K562 (cell line): ENCODE results near the gene OR51G1. TPM values are rescaled to one million over a fixed set of nuclear protein-coding genes. Genes with fewer than 3 reads are reported as not detected.

Experiments used
- ARID1B ChIP-seq: fragments of 450-650 bp; IDR thresholded peaks from 2 replicates; pipeline ENCODE4 v1.6.1; 2016; ENCODE audit warnings: antibody characterized with exemption, mild to moderate bottlenecking, inconsistent platforms
- BRF1 ChIP-seq: IDR thresholded peaks from 3 replicates; pipeline ENCODE4 v1.6.1; 2011; ENCODE audit warnings: borderline replicate concordance, mild to moderate bottlenecking; ENCODE audit not compliant: insufficient read length; ENCODE audit errors: extremely low read depth
- ETV5 ChIP-seq: sonication (generic); formaldehyde crosslinking; IDR thresholded peaks from 2 replicates; pipeline ENCODE4 v1.4.0; 2020; ENCODE audit warnings: low read depth, mild to moderate bottlenecking, missing genetic modification reagents
- FOXJ3 ChIP-seq: sonication (generic); formaldehyde crosslinking; IDR thresholded peaks from 2 replicates; pipeline ENCODE4 v1.4.0; 2020; ENCODE audit warnings: mild to moderate bottlenecking, missing genetic modification reagents
- GATAD2A ChIP-seq: fragments of 450-650 bp; IDR thresholded peaks from 2 replicates; pipeline ENCODE4 v1.6.1; 2017
- IFI16 ChIP-seq: fragments of 250-450 bp; sonication (Bioruptor Pico); IDR thresholded peaks from 2 replicates; pipeline ENCODE4 v2.1.2; 2022; ENCODE audit warnings: mild to moderate bottlenecking, inconsistent platforms
- KDM2B ChIP-seq: fragments of 250-450 bp; sonication (Bioruptor Pico); IDR thresholded peaks from 2 replicates; pipeline ENCODE4 v1.8.0; 2021; ENCODE audit warnings: mild to moderate bottlenecking, moderate library complexity
- MLLT1 ChIP-seq, 2 experiments: fragments of 450-650 bp; IDR thresholded peaks; 2 replicates each; pipeline ENCODE4 v1.6.1; 2016
- NCOR1 ChIP-seq: fragments of 450-650 bp; IDR thresholded peaks from 2 replicates; pipeline ENCODE4 v1.6.1; 2016; ENCODE audit warnings: mild to moderate bottlenecking, moderate library complexity
- OTX1 ChIP-seq: fragments of 450-650 bp; formaldehyde crosslinking; IDR thresholded peaks from 2 replicates; pipeline ENCODE4 v1.4.0; 2022; ENCODE audit warnings: mild to moderate bottlenecking
- RBBP5 ChIP-seq: fragments of 200-600 bp; sonication (generic); IDR thresholded peaks from 2 replicates; pipeline ENCODE4 v1.6.1; 2012; ENCODE audit warnings: borderline replicate concordance, mild to moderate bottlenecking, low read length, control low read depth, inconsistent platforms; ENCODE audit not compliant: insufficient read depth, poor library complexity, severe bottlenecking
- RBM14 ChIP-seq: fragments of 200-400 bp; formaldehyde crosslinking; IDR thresholded peaks from 2 replicates; pipeline ENCODE4 v1.6.1; 2018; ENCODE audit warnings: low read depth, mild to moderate bottlenecking, low read length, moderate library complexity, borderline replicate concordance; ENCODE audit not compliant: insufficient read depth
- RBM17 ChIP-seq: fragments of 200-400 bp; formaldehyde crosslinking; IDR thresholded peaks from 2 replicates; pipeline ENCODE4 v1.6.1; 2017; ENCODE audit warnings: low read depth, mild to moderate bottlenecking, low read length, borderline replicate concordance
- RERE ChIP-seq: sonication (generic); formaldehyde crosslinking; IDR thresholded peaks from 2 replicates; pipeline ENCODE4 v1.8.0; 2023; ENCODE audit warnings: missing genetic modification reagents, mild to moderate bottlenecking, borderline replicate concordance
- RUNX1 ChIP-seq: sonication (generic); IDR thresholded peaks from 2 replicates; pipeline ENCODE4 v1.6.1; 2016; ENCODE audit warnings: antibody characterized with exemption, low read depth
- ZNF133 ChIP-seq: fragments of 250-450 bp; sonication (Bioruptor Pico); IDR thresholded peaks from 2 replicates; pipeline ENCODE4 v1.4.0; 2020; ENCODE audit warnings: mild to moderate bottlenecking
- ZNF140 ChIP-seq: fragments of 250-450 bp; sonication (Bioruptor Pico); IDR thresholded peaks from 2 replicates; pipeline ENCODE4 v1.8.0; 2021; ENCODE audit warnings: moderate library complexity, mild to moderate bottlenecking, inconsistent platforms
- ZNF217 ChIP-seq: sonication (generic); formaldehyde crosslinking; IDR thresholded peaks from 2 replicates; pipeline ENCODE4 v1.8.0; 2022; ENCODE audit warnings: mild to moderate bottlenecking, missing genetic modification reagents
- ZNF316 ChIP-seq: fragments of 450-650 bp; IDR thresholded peaks from 2 replicates; pipeline ENCODE4 v1.6.1; 2016
- ZNF830 ChIP-seq: fragments of 250-450 bp; sonication (Bioruptor Pico); IDR thresholded peaks from 2 replicates; pipeline ENCODE4 v1.5.0; 2021; ENCODE audit warnings: mild to moderate bottlenecking
- polyA plus RNA-seq, 8 experiments: library from polyadenylated mRNA; depleted of rRNA in 4 of 8; stranded (reverse) in 5 of 8; unstranded in 3 of 8; fragments of >200 nt; fragmentation: Nextera tagmentation in 2 of 8; fragmentation: Illumina TruSeq in 1 of 8; extraction: Ambion mirVana in 2 of 8; extraction: Trizol in 1 of 8; gene quantifications; 2 replicates each; pipeline versions ENCODE4 v1.2.1 to v1.2.3, GENCODE V29; 2011 to 2014; ENCODE audit warnings: inconsistent platforms in 1 of 8, missing spikeins in 1 of 8
- total RNA-seq, 7 experiments: library from RNA; depleted of rRNA in 6 of 7; stranded (reverse); fragments of >200 nt in 6 of 7; fragmentation: Illumina TruSeq in 2 of 7; extraction: Trizol in 2 of 7; gene quantifications; 2 replicates each; pipeline versions ENCODE4 v1.2.1 to v1.2.3, GENCODE V29; 2011 to 2021; ENCODE audit warnings: low replicate concordance in 1 of 7
- TF ChIP-seq, protein P1 (sequence below): fragments of 250-450 bp; sonication (Bioruptor Pico); IDR thresholded peaks from 2 replicates; pipeline ENCODE4 v1.9.0; 2021; ENCODE audit warnings: mild to moderate bottlenecking, inconsistent platforms

OR51G1 gene
- total and polyA plus RNA-seq, 9 of the 15 experiments (the other 6 are each of a cell fraction or from before 2014, with no cell fraction given) = not detected

- TF ChIP-seq MLLT1 (IDR thresholded peaks at IDR 0.05) (no peak), ZNF316 (0 out of 2 replicates have a peak, but pooled peaks have one; percentile 8), BRF1 (no peak), ARID1B (peak; percentile 79), RBM14 (no peak), ZNF140 (CRISPR knock-in tag) (no peak), ZNF830 (CRISPR knock-in tag) (no peak), FOXJ3 (CRISPR knock-in tag) (no peak), ZNF217 (no peak), RBM17 (no peak), IFI16 (CRISPR knock-in tag) (no peak), ETV5 (no peak), OTX1 (CRISPR knock-in tag) (no peak), RUNX1 (no peak), KDM2B (no peak), GATAD2A (no peak), ZNF133 (CRISPR knock-in tag) (no peak), RBBP5 (no peak), RERE (CRISPR knock-in tag) (no peak), NCOR1 (peak; percentile 63)
- TF ChIP-seq, protein P1, sequence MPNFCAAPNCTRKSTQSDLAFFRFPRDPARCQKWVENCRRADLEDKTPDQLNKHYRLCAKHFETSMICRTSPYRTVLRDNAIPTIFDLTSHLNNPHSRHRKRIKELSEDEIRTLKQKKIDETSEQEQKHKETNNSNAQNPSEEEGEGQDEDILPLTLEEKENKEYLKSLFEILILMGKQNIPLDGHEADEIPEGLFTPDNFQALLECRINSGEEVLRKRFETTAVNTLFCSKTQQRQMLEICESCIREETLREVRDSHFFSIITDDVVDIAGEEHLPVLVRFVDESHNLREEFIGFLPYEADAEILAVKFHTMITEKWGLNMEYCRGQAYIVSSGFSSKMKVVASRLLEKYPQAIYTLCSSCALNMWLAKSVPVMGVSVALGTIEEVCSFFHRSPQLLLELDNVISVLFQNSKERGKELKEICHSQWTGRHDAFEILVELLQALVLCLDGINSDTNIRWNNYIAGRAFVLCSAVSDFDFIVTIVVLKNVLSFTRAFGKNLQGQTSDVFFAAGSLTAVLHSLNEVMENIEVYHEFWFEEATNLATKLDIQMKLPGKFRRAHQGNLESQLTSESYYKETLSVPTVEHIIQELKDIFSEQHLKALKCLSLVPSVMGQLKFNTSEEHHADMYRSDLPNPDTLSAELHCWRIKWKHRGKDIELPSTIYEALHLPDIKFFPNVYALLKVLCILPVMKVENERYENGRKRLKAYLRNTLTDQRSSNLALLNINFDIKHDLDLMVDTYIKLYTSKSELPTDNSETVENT = no peak
Observed at GRCh38 chr11:4881860-4882500, 42.2 kb downstream of the OR51G1 start, which contains the start of gene OR51T1 (continued).
